Measurements from ENCODE around the gene ARHGAP6.

ARHGAP6 gene, protein sequence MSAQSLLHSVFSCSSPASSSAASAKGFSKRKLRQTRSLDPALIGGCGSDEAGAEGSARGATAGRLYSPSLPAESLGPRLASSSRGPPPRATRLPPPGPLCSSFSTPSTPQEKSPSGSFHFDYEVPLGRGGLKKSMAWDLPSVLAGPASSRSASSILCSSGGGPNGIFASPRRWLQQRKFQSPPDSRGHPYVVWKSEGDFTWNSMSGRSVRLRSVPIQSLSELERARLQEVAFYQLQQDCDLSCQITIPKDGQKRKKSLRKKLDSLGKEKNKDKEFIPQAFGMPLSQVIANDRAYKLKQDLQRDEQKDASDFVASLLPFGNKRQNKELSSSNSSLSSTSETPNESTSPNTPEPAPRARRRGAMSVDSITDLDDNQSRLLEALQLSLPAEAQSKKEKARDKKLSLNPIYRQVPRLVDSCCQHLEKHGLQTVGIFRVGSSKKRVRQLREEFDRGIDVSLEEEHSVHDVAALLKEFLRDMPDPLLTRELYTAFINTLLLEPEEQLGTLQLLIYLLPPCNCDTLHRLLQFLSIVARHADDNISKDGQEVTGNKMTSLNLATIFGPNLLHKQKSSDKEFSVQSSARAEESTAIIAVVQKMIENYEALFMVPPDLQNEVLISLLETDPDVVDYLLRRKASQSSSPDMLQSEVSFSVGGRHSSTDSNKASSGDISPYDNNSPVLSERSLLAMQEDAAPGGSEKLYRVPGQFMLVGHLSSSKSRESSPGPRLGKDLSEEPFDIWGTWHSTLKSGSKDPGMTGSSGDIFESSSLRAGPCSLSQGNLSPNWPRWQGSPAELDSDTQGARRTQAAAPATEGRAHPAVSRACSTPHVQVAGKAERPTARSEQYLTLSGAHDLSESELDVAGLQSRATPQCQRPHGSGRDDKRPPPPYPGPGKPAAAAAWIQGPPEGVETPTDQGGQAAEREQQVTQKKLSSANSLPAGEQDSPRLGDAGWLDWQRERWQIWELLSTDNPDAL (N-terminal part only)

DNA sequence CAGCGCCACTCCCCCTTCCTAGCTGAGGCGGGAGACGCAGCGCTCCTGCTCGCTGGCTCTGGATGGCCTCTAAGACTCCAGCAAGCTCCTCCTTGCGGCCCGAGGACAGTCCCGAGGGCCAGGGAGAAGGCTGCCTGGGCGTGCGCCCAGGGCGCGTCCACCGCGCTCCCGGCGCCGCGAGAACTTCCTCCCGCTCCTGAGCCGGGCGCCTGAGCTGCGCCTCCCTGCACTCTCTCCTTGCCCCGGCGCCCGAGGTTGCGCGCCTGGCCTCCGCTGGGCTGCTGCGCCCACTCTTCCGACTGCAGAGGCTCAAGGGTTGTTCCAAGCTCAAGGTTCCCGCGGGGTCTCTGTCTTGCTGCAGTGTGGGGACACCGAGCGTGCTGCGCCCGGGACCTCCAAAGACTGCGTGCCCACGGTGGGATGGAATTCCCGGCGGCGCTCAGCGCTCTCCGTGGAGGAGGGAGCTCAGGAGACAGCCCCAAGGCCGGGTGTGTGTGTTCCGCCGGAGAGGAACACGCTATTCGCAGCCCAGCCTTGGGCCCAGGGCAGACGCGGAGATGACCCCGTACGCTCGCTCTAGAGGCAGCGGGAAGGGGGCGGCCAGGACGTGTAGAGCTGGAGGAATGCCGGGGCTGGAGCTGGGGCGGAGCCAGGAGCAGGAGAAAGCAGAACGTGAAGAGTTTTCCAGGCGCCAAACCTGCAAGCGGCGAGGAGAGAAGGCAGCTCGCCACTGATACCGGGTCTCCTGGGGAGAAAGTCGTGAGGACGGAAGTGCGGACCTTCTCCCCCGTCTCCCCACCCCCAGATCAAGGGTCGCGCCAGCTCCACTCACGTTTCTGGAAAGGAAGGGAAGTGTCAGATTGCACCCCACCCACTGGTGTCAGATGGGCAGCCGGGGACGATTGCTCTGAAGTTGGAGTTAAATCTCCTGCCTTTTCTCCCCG is at the start of gene ARHGAP6:
Gene ARHGAP6, minus strand, starts transcription at position 753 of the 944 bp plus-strand sequence. CDS start 1,092 bp downstream, outside the sequence.
- no peak for DNase-seq (ENCODE audit: low read depth in 3 of 3)

DNA sequence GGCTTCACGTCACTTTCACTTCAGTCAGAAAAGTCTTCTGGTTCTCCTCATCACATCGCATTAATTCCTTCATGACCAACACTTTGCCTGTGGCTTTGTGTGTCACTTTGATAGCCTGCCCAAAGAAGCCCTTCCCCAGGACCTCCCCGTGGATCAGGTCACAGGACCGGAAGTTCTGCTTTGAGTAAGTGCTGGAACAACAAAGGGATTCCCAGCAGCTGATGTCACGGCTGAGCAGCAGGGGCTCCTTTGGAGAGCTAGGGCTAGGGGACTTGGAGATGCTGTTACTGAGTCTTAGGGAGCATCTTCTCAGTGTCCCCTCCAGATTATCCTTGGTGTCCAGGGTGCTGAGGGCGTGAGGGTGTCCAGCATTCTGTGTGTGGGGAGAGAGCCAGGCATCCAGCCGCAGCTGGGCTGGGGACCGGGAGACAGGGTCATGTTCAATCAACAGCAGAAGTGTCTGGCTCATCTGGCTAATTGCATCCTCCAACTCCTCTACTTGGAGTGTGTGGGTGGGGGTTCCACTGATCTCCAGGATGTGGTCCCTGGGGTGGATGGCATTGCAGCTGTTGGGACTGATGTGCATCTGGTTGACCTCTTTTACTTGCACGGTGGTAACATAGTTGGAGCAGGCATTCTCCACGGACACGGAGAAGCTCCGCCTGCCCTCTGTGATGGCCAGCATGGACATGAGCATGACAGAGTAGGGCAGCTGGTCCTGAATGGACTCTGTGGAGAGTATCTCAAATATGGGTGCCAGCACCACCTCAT is 39.2 kb upstream of the ARHGAP6 start:
- DNase-seq (ENCODE audit: low read depth in 3 of 3), result no peak

DNA sequence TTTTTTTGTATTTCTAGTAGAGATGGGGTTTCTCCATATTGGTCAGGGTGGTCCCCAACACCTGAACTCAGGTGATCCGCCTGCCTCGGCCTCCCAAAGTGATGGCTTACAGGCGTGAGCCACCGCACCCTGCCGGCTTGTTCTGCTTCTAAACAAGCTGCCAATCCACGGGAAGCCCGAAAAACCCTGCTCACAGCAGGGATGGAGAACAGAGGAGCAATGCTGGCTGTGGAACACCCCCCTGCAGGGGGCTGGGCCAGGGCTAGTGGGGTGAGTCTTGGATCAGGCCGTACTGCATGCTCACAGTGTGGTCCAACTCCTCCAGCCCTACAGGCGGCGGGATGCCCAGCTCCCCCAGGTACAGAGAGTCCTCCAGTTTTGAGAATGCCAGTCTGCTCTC is 38.1 kb upstream of the ARHGAP6 start:
- no peak for DNase-seq (ENCODE audit: low read depth in 3 of 3)

DNA sequence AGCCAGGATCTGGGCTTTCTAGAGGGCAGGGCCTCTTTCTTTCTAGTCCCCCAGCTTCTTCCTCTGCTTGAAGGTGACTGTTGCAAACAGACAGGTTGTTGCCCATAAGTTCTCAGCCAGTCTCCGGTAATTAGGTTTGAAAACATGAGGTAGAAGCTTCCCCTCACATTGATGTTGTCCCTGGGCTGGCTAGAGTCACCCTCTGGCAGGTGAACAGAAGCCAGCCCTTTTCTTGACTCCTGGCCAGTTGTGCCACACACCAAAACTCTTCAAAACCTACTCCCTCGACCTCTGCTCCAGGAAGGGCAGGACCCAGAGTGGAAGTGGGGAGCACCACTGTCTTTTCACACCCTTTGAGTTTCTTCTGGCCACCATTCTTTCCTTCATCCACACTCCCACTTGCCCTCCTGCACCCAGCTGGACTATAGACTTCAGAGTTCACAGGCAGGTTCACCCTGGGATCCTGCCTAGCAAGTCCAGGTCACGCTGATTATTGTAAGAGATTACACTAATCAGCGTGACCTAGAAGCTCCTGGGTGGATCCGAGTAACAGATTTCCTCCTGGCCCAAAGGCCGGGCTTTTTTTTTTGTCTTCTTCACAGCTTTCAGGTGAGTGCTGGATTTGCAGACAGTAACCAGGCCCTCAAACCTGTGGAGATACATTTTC is 37.4 kb upstream of the ARHGAP6 start:
- no peak for DNase-seq (ENCODE audit: low read depth in 3 of 3)

DNA sequence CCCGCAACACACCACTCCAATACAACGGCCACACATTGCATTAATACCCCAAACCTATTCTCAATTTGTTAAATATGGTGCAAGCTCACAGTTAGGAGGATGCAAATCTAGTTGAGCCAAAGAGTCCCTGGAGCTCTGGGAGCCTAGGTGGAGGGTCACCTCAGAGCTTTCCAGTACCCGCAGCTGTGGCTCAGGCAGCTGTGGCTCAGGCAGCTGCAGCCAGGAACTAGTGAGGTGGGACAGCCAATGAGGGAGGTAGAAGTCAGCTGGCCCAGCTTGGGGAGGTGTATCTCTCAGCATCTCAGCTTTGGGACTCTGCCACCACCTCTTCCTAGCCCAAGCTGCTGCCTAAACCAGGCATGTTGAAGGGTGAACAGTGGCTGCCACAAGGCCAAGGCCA is 36.7 kb upstream of the ARHGAP6 start:
- DNase-seq (ENCODE audit: low read depth in 3 of 3), result no peak

DNA sequence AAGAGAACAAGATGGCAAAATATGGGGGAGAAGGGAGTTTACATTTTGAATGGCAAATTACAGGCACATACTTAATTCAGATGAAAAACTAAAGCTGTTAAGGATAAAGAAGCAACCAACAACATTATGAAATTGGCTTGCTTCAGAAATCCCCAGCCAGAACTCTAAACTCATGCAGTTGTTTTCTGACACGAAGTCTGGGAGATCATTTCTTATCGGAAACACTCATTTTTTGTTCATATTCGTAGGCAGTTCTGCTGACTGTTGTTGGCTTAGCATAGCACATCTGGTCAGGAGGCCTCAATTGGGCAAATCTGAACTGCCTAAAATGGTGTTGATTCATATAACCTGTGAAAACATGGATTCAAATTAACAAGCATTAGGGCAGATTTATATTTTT is 33.0 kb upstream of the ARHGAP6 start:
- no peak for DNase-seq (ENCODE audit: low read depth in 3 of 3)

DNA sequence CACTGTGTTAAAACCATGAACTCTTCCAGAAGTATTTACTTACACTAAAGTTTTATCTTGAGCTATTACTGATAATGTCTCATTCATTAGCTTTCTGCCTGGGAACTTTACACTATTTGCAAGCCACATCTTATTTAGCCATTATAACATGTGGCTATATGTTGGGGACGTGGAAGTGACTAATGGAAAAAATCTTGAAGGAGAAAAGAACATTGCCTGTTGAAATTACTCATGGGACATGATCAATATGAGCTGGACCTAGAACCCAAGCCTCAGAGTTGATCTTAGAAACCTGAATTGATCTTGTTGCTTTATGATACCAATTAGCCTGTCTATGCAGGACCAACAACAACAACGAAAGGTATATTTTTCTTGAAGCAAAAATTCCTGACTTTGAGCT is 22.5 kb upstream of the ARHGAP6 start:
- DNase-seq (ENCODE audit: low read depth in 3 of 3), result no peak

DNA sequence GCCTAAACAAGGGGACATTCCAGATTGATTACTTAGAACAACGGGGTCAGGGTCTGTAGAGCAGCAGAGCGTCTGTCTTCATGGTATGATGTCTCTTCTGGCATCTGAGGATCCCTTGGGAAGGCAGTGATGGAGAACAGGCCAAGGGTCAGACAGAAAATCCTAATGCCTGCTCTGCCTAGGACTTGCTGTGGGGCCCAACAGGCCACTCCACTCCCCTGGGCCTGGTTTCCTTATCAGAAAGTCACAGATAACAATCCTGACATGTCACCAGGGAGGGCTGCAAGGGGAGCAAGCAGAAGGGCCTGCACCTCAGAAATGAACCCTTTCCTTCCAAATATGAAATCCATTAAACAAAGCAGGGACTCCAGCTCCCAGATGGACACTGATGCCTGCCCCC is 21.4 kb upstream of the ARHGAP6 start:
- no peak for DNase-seq (ENCODE audit: low read depth in 3 of 3)

DNA sequence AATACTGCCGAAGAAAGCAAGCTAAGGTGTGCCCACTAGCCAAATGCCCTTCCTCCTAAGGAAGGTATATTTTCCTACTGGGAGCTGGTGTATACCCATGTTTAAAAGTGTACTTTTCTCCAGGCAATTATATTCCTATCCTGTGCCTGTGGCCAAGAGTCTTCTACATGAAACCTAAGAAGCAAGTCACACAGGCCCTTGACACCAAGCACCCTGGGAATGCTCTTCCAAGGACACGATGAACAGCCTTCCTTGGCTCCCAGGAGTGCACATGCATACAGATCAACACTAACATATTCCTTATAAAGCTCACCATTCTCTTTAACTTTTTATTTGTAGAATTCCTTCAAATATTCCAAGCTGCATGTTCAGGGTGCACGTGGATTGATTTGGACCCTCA is 17.3 kb upstream of the ARHGAP6 start:
- no peak for DNase-seq (ENCODE audit: low read depth in 3 of 3)

DNA sequence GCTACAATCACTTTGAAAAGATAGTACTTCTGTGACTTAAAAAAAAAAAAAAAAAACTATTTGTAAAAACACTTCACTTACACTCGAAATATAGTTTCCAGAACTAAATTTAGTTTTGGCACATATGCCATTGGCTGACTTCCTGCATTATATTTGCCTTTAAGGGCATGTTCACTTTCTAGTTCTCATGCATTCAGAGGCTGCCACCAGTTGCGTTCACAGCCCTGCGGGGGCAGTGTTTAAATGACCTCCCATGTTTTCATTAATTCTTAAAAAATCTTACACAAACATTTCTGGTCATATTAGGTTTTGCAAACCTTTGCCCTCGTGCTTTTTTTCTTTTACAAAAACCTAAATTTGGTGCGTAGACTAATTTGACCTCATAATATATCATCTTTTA is 12.4 kb upstream of the ARHGAP6 start:
- DNase-seq (ENCODE audit: low read depth in 3 of 3), result no peak

DNA sequence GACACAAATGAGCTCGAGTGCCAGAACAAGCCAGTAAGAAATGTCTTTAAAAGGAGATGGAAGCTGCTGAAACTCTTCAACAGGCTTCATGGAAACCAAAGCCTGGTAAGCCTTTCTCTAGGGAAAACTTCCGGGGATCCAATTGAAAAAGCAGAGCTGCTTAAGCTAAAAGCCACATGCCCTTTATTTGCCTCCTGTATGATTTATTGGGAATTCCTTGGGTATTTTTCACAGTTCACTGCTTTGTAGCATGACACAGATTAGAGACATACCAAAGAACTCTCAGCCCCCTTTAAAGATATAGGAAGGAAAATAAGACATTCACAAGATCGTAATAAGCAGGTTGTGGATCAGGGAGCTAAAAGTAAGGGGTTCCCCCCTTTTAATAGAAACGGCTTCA is 6.5 kb upstream of the ARHGAP6 start:
- no peak for DNase-seq (ENCODE audit: low read depth in 3 of 3)

DNA sequence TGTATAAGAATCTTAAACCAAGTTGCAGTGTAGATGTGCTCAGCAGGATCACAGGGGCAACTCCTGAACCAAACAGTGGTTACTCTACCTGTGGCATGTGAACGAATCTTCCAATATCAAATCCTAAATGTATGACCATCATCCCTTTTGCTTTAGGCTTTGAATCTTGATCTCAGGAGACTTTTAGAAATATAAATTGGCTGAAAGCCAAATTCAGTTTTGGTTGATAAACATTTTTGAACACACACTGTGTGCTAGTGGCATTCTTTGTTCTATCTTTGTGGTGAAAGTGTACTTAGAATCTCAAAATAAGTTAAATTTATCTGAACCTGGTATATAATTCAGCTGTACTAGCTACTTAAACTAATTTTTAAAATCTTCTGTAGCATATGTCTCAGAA is 4.6 kb upstream of the ARHGAP6 start:
- DNase-seq (ENCODE audit: low read depth in 3 of 3), result no peak

DNA sequence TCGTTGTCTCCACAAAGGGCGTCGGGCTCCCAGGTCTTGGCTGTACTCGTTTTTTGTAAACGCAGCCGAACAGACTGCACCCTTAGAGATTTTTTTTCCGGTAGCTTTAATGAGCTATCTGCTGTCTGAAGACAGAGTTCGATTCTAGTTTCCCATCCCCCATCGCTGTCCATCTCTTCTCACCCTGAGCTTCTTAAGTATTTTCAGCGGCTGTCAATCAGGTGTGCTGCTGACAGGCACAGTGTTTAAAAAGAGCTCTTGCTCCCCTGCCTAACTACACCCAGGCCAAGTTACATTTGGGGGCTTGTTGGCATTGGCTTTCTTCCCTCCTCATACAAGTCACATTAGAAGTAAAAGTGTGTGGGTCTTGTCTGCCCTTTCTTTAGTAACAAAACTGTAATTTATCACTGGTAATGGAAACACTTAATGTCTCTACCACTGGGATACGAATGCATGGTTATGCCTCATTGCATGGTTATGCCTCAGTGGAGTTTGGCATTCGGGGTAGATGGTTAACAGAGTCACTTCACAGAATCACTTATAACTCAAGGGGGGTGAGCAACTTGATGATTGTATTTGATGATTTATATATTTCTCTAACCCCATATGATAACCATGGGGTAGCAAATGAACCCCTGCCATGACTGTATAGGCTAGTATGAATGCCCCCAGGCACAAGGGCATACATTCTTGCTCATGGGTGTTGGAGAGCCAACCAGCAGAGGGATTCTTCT is 1.4 kb upstream of the ARHGAP6 start:
- DNase-seq (ENCODE audit: low read depth in 3 of 3), result no peak

DNA sequence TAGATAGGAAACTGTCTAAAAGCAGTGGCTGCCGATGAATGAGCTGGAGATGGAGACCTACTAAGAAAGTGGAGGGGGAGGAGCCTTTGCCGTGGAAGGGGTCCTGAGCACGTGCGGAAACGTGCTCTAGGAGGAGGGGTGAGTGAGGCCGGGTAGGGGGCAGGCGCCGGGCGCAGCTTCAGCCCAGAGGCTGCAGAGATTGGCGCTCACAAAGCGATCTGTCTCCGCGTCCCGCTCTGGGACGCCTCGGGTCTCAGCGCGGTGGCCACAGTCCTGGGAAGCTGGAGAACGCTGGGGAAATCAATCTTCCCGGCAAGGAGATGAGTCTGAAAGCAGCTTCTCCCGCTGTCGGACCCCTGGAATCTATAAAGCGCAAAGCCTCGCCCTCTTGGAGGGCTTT is 444 bp upstream of the ARHGAP6 start:
- DNase-seq (ENCODE audit: low read depth in 3 of 3), result no peak

DNA sequence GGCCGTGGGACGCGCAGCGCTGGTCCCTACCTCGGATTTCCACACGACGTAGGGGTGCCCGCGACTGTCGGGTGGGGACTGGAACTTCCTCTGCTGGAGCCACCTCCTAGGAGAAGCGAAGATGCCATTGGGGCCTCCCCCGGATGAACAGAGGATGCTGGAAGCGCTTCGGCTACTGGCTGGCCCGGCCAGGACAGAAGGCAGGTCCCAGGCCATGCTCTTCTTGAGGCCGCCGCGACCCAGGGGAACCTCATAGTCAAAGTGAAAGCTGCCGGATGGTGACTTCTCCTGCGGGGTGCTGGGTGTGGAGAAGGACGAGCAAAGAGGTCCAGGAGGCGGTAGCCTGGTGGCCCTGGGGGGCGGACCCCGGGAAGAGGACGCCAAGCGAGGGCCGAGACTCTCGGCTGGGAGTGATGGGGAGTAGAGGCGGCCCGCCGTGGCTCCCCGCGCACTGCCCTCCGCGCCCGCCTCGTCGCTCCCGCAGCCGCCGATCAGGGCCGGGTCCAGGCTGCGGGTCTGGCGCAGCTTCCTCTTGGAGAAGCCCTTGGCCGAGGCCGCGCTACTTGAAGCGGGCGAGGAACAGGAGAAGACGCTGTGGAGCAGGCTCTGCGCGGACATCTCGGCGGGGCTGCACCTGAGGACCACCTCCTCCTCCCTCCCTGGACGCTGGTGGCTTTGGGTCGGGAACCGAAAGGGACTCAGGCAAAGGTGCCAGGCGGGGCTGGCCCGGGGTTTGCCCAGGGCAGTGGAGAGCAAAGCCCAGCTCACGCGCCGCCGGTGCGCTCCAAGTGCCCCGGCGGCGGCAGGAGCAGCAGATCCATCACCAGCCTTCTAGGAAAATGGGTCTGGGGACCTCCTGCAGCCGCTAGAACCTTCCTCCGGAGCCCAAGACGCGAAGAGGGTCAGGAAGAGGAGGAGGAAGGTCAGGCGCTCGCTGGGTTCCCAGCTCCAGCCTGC is 1.2 kb downstream of the ARHGAP6 start:
- no peak for DNase-seq (ENCODE audit: low read depth in 3 of 3)

DNA sequence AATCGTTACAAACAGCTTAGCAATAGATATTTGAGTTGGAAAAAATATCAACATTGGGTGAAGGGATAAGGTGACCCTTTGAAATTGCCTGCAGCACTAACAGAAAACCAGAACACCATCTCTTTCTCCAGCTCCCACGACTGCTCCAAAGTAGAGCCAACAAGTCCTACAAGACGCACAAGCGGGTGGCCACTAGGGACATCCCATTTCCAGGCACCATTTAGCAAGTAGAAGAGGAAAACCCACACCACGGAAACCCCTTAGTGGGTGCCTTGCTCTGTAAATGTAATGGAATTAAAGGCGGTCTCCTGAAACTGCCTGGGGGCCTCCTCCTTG is 1.9 kb downstream of the ARHGAP6 start:
- DNase-seq (ENCODE audit: low read depth in 3 of 3), result no peak

DNA sequence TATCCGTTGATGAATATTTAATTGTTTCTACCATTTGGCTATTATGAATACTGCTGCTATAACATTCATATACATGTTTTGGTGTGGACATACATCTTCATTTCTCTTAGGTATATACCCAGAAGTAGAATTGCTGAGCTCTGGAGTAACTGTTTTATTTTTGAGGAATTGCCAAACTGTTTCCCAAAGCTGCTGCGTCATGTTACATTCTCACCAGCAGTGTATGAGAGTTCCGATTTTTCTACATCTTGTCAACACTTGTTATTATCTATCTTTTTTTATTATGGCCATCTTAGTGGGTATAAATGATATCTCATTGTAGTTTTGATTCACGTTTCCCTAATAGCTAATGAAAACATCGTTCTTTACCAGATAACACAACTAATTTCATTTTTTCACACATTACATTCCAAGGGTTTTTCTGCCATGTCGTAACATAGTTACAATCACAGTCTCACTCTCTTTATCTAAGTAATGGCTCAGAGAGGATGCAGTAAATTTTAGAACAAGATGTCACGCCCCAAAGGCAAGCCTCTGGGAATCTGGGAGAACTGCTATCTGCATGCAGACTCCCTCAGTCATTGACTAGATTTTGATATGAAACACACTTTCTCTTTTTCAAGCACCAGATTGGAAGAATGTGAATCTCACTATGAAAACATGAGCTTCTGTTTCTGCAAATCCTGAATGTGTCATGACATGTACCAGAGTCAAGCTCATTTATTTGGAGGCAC is 10.3 kb downstream of the ARHGAP6 start:
- no peak for DNase-seq (ENCODE audit: low read depth in 3 of 3)

All from stimulated activated CD4-positive, alpha-beta T cell treated with anti-CD3 and anti-CD28 coated beads, TNF-alpha, amount 100 ng/mL, for 24 hours (primary cell).